Measurements from ENCODE around the gene CCDC51. TPM values are rescaled to one million over a fixed set of nuclear protein-coding genes. Genes with fewer than 3 reads are reported as not detected.

The CCDC51 gene
- polyA plus RNA-seq, 1 donor from 2014 or later, result 27.2 TPM

GRCh38 chr3:48412375-48413001 is 27.4 kb downstream of the CCDC51 start:
- H3K9ac ChIP-seq (ENCODE audit: low read length), result no peak overlapping the region
- H3K79me2 ChIP-seq (replicated peaks; ENCODE audit: insufficient read depth, low read length), result no peaks in the 10 kb centered on the region
- no peak overlapping the region for H3K4me3 ChIP-seq (ENCODE audit: low read length)
- H4K20me1 ChIP-seq (ENCODE audit: insufficient read depth), result no peaks in the 10 kb centered on the region
- TF ChIP-seq SMC3 (conservative IDR thresholded peaks at IDR 0.05; ENCODE audit: poor library complexity) (no peak), REST (IDR thresholded peaks at IDR 0.05; ENCODE audit: borderline replicate concordance) (no peak), MXI1 (conservative IDR thresholded peaks at IDR 0.05; ENCODE audit: poor library complexity, severe bottlenecking) (no peak), EZH2 (IDR thresholded peaks at IDR 0.05; ENCODE audit: borderline replicate concordance, insufficient read depth, low read length, poor library complexity, severe bottlenecking) (no peak), RAD21 (conservative IDR thresholded peaks at IDR 0.05) (no peak)
- no peaks in the 10 kb centered on the region for H3F3A ChIP-seq (ENCODE audit: insufficient read depth, low read length, poor library complexity, severe bottlenecking)
- H3K27me3 ChIP-seq (ENCODE audit: insufficient read depth, low read depth, low read length), result no peaks in the 10 kb centered on the region
- H3K9me3 ChIP-seq (ENCODE audit: low read length), result no peaks in the 10 kb centered on the region
- no peak overlapping the region for H3K27ac ChIP-seq (ENCODE audit: low read length)
- no peaks in the 10 kb centered on the region for H3K9me2 ChIP-seq (ENCODE audit: insufficient read depth, low read length)
- no peak overlapping the region for H3K4me2 ChIP-seq (ENCODE audit: low read length)
- H3K36me3 ChIP-seq (ENCODE audit: insufficient read depth, low read length), result no peaks in the 10 kb centered on the region
- H2AFZ ChIP-seq (ENCODE audit: low read depth, low read length), result no peak overlapping the region

GRCh38 chr3:48411606-48412374 is 28.1 kb downstream of the CCDC51 start:
- Histone ChIP-seq H2AFZ (ENCODE audit: low read depth, low read length) (no peak overlapping the region), H3K4me2 (ENCODE audit: low read length) (no peak overlapping the region), H3K27me3 (ENCODE audit: insufficient read depth, low read depth, low read length) (no peaks in the 10 kb centered on the region), H3K27ac (ENCODE audit: low read length) (no peak overlapping the region), H4K20me1 (ENCODE audit: insufficient read depth) (no peaks in the 10 kb centered on the region), H3K9me2 (ENCODE audit: insufficient read depth, low read length) (no peaks in the 10 kb centered on the region), H3F3A (ENCODE audit: insufficient read depth, low read length, poor library complexity, severe bottlenecking) (no peaks in the 10 kb centered on the region), H3K9me3 (ENCODE audit: low read length) (no peaks in the 10 kb centered on the region), H3K79me2 (replicated peaks; ENCODE audit: insufficient read depth, low read length) (no peaks in the 10 kb centered on the region), H3K9ac (ENCODE audit: low read length) (no peak overlapping the region), H3K36me3 (ENCODE audit: insufficient read depth, low read length) (no peaks in the 10 kb centered on the region), H3K4me3 (ENCODE audit: low read length) (no peak overlapping the region)
- no peak for TF ChIP-seq POLR2AphosphoS5 (IDR thresholded peaks at IDR 0.05)

- TF ChIP-seq EP300 (conservative IDR thresholded peaks at IDR 0.05; ENCODE audit: poor library complexity, severe bottlenecking) (no peak), EZH2 (IDR thresholded peaks at IDR 0.05; ENCODE audit: borderline replicate concordance, insufficient read depth, low read length, poor library complexity, severe bottlenecking) (no peak), RAD21 (conservative IDR thresholded peaks at IDR 0.05) (no peak), MXI1 (conservative IDR thresholded peaks at IDR 0.05; ENCODE audit: poor library complexity, severe bottlenecking) (no peak), CTCF (IDR thresholded peaks at IDR 0.05; ENCODE audit: poor library complexity, severe bottlenecking) (no peak), POLR2AphosphoS5 (IDR thresholded peaks at IDR 0.05) (no peak), TAF1 (IDR thresholded peaks at IDR 0.05; ENCODE audit: low read depth) (no peak), REST (IDR thresholded peaks at IDR 0.05; ENCODE audit: borderline replicate concordance) (no peak), SMC3 (conservative IDR thresholded peaks at IDR 0.05; ENCODE audit: poor library complexity) (no peak)
- Histone ChIP-seq H3K36me3 (ENCODE audit: insufficient read depth, low read length) (no peaks in the 10 kb centered on the region), H3K79me2 (replicated peaks; ENCODE audit: insufficient read depth, low read length) (no peaks in the 10 kb centered on the region)
These were observed 28.8 kb downstream of the CCDC51 start for GRCh38 chr3:48411041-48411588.

More at GRCh38 chr3:48411041-48411588, 28.8 kb downstream of the CCDC51 start:
- Histone ChIP-seq H2AFZ (ENCODE audit: low read depth, low read length) (no peak overlapping the region), H3K9me2 (ENCODE audit: insufficient read depth, low read length) (no peaks in the 10 kb centered on the region), H3F3A (ENCODE audit: insufficient read depth, low read length, poor library complexity, severe bottlenecking) (no peaks in the 10 kb centered on the region), H3K27me3 (ENCODE audit: insufficient read depth, low read depth, low read length) (no peaks in the 10 kb centered on the region), H3K4me3 (ENCODE audit: low read length) (no peak overlapping the region), H3K9ac (ENCODE audit: low read length) (no peak overlapping the region), H3K4me2 (ENCODE audit: low read length) (no peak overlapping the region), H4K20me1 (ENCODE audit: insufficient read depth) (no peaks in the 10 kb centered on the region), H3K27ac (ENCODE audit: low read length) (no peak overlapping the region), H3K9me3 (ENCODE audit: low read length) (no peaks in the 10 kb centered on the region)
